Lung (tissue), 12 donors: ENCODE data around the gene ALDH18A1. TPM values are rescaled to one million over a fixed set of nuclear protein-coding genes. Genes with fewer than 3 reads are reported as not detected.

Source experiments
- ATAC-seq: fragments of 200-7000 bp; cut with Tn5 transposase; one replicate; pipeline ENCODE4 v1.9.1; 2020; ENCODE audit warnings: moderate number of reproducible peaks; ENCODE audit not compliant: insufficient read depth, low FRiP score
- DNase-seq, 3 donors: peaks; one replicate each; pipeline ENCODE4 v3.0.0-alpha.2; 2013 to 2017
- H3K27ac ChIP-seq, 2 donors: one replicate each; pipeline ENCODE4 v1.5.1; 2013; ENCODE audit warnings: mild to moderate bottlenecking in 2 of 2, moderate library complexity in 2 of 2, control low read depth in 1 of 2, inconsistent platforms in 1 of 2, low read depth in 1 of 2, low read length in 1 of 2
- H3K27me3 ChIP-seq, 3 donors: one replicate each; pipeline ENCODE4 v1.5.1; 2013; ENCODE audit warnings: low read length in 2 of 3; ENCODE audit not compliant: control insufficient read depth in 3 of 3, insufficient read depth in 3 of 3
- H3K36me3 ChIP-seq, 4 donors: one replicate each; pipeline ENCODE4 v1.5.1; 2013; ENCODE audit warnings: low read length in 4 of 4, mild to moderate bottlenecking in 1 of 4, moderate library complexity in 1 of 4; ENCODE audit not compliant: control insufficient read depth in 4 of 4, insufficient read depth in 4 of 4
- H3K4me1 ChIP-seq, 5 donors: one replicate each; pipeline ENCODE4 v1.5.1; 2013; ENCODE audit warnings: low read length in 5 of 5, mild to moderate bottlenecking in 2 of 5, moderate library complexity in 1 of 5; ENCODE audit not compliant: control insufficient read depth in 5 of 5, insufficient read depth in 5 of 5
- H3K4me3 ChIP-seq: one replicate; pipeline ENCODE4 v1.5.1; 2013; ENCODE audit warnings: mild to moderate bottlenecking, control low read depth, moderate library complexity
- H3K9ac ChIP-seq, 2 donors: one replicate each; pipeline ENCODE4 v1.5.1; 2013; ENCODE audit warnings: low read length in 2 of 2, control low read depth in 1 of 2; ENCODE audit not compliant: insufficient read depth in 1 of 2
- H3K9me3 ChIP-seq, 4 donors: one replicate each; pipeline ENCODE4 v1.5.1; 2013; ENCODE audit warnings: low read length in 3 of 4, mild to moderate bottlenecking in 1 of 4, moderate library complexity in 1 of 4; ENCODE audit not compliant: control insufficient read depth in 4 of 4, insufficient read depth in 3 of 4
- CTCF ChIP-seq: IDR thresholded peaks from 2 replicates; pipeline ENCODE4 v1.5.1; 2012; ENCODE audit warnings: mild to moderate bottlenecking; ENCODE audit errors: control extremely low read depth, extremely low read depth
- WGBS, 2 donors: extraction: QIAGEN DNeasy Blood & Tissue Kit; methylation state at CpG; one replicate each; pipeline ENCODE4 v1.1.7; 2013; 5-methylcytosine and 5-hydroxymethylcytosine counted together
- polyA plus RNA-seq, 2 donors: library from polyadenylated mRNA; stranded (reverse); fragments of 200-250 nt; gene quantifications; one replicate each; pipeline ENCODE4 v1.2.1, GENCODE V29; 2013
- total RNA-seq, 2 donors: library from RNA; depleted of rRNA in 1 of 2; stranded (reverse); fragments of >200 nt in 1 of 2; gene quantifications; one replicate each; pipeline ENCODE4 v1.2.1, GENCODE V29; 2014 to 2021
- donor health status: control.
- donor health status: control.
- donor health status: Bipolar disorder and iron deficiency.
- donor health status: healthy.
- donor health status: DM: yes; HTN: yes; CAD: no.

Gene ALDH18A1
- total and polyA plus RNA-seq, 4 donors, result 12.6 to 44.5 (median 30.2) TPM

GRCh38 chr10:95606922-95607321, 49.6 kb downstream of the ALDH18A1 start:
- Histone ChIP-seq H3K9ac (no peak overlapping the region), H3K27me3 (no peaks in the 10 kb centered on the region), H3K4me3 (no peak overlapping the region), H3K9me3 (no peaks in the 10 kb centered on the region), H3K27ac (no peak overlapping the region), H3K4me1 (peaks cover 0 to 9% (median 0%) of the 10 kb centered on the region in 5 donors), H3K36me3 (peaks cover 25 to 31% (median 26%) of the 10 kb centered on the region in 4 donors)
- no peak for ATAC-seq
- 80 to 86% methylated on average over 3 of the region's 3 CpGs for WGBS, 2 donors
- no peak for TF ChIP-seq CTCF
- DNase-seq, result no peak

GRCh38 chr10:95605163-95605562, 51.3 kb downstream of the ALDH18A1 start:
- Histone ChIP-seq H3K4me1 (peaks cover 0 to 9% (median 0%) of the 10 kb centered on the region in 5 donors), H3K27me3 (no peaks in the 10 kb centered on the region), H3K9ac (no peak overlapping the region), H3K36me3 (peaks cover 13 to 22% (median 15%) of the 10 kb centered on the region in 4 donors), H3K27ac (peak overlapping the region; percentile 11 to 27), H3K4me3 (no peak overlapping the region), H3K9me3 (no peaks in the 10 kb centered on the region)
- WGBS, 2 donors, result 86 to 97% methylated on average over 3 of the region's 3 CpGs
- DNase-seq (peak in 2 of 3 donors; percentile 4 to 19), ATAC-seq (no peak)
- no peak for TF ChIP-seq CTCF

GRCh38 chr10:95604630-95605029, 51.9 kb downstream of the ALDH18A1 start:
- H3K36me3 ChIP-seq, result peaks cover 10 to 18% (median 11%) of the 10 kb centered on the region in 4 donors
- peak overlapping the region; percentile 11 to 27 for H3K27ac ChIP-seq
- H3K9me3 ChIP-seq, result no peaks in the 10 kb centered on the region
- H3K4me1 ChIP-seq, result peaks cover 0 to 9% (median 0%) of the 10 kb centered on the region in 5 donors
- DNase-seq (no peak), ATAC-seq (no peak)
- H3K27me3 ChIP-seq, result no peaks in the 10 kb centered on the region
- TF ChIP-seq CTCF, result no peak
- no peak overlapping the region for H3K4me3 ChIP-seq
- no peak overlapping the region for H3K9ac ChIP-seq

GRCh38 chr10:95602382-95602781, 54.1 kb downstream of the ALDH18A1 start:
- ATAC-seq (no peak), DNase-seq (no peak)
- Histone ChIP-seq H3K27me3 (no peaks in the 10 kb centered on the region), H3K9ac (no peak overlapping the region), H3K9me3 (no peaks in the 10 kb centered on the region), H3K27ac (no peak overlapping the region), H3K4me3 (no peak overlapping the region), H3K36me3 (peaks cover 2 to 11% (median 5%) of the 10 kb centered on the region in 4 donors), H3K4me1 (peaks cover 0 to 9% (median 0%) of the 10 kb centered on the region in 5 donors)
- 69 to 76% methylated on average over 6 of the region's 6 CpGs for WGBS, 2 donors
- TF ChIP-seq CTCF, result no peak
